Measurements from ENCODE around the gene EIF5AL1.

Gene EIF5AL1

GRCh38 chr10:79511891-79512583, at the start of gene EIF5AL1:
Gene EIF5AL1 (plus strand): TSS chr10:79512533. CDS start chr10:79512650, 117 bp downstream.
- peak; percentile 48 for DNase-seq

GRCh38 chr10:79463578-79464496, 48.5 kb upstream of the EIF5AL1 start:
- DNase-seq, result no peak

GRCh38 chr10:79465341-79465740, 47.0 kb upstream of the EIF5AL1 start:
- DNase-seq, result no peak

GRCh38 chr10:79468015-79468560, 44.2 kb upstream of the EIF5AL1 start:
- DNase-seq, result no peak

GRCh38 chr10:79468841-79469585, 43.3 kb upstream of the EIF5AL1 start:
- no peak for DNase-seq

GRCh38 chr10:79470096-79470495, 42.2 kb upstream of the EIF5AL1 start:
- no peak for DNase-seq

- no peak for DNase-seq
Observed at GRCh38 chr10:79471776-79472175, 40.6 kb upstream of the EIF5AL1 start.

- no peak for DNase-seq
Observed at GRCh38 chr10:79472449-79472848, 39.9 kb upstream of the EIF5AL1 start.

GRCh38 chr10:79472951-79473350, 39.4 kb upstream of the EIF5AL1 start:
- no peak for DNase-seq

- DNase-seq, result no peak
Observed at GRCh38 chr10:79473496-79474095, 38.7 kb upstream of the EIF5AL1 start.

- no peak for DNase-seq
Observed at GRCh38 chr10:79475119-79475653, 37.1 kb upstream of the EIF5AL1 start.

- DNase-seq, result no peak
Observed at GRCh38 chr10:79475877-79476276, 36.5 kb upstream of the EIF5AL1 start.

- DNase-seq, result no peak
Observed at GRCh38 chr10:79476645-79477044, 35.7 kb upstream of the EIF5AL1 start.

GRCh38 chr10:79477456-79477855, 34.9 kb upstream of the EIF5AL1 start:
- no peak for DNase-seq

GRCh38 chr10:79479283-79479909, 32.9 kb upstream of the EIF5AL1 start:
- DNase-seq, result no peak

GRCh38 chr10:79482304-79482703, 30.0 kb upstream of the EIF5AL1 start:
- peak; percentile 46 for DNase-seq

- DNase-seq, result no peak
Observed at GRCh38 chr10:79482741-79483140, 29.6 kb upstream of the EIF5AL1 start.

- no peak for DNase-seq
Observed at GRCh38 chr10:79483299-79483698, 29.0 kb upstream of the EIF5AL1 start.

- peak; percentile 94 for DNase-seq
Observed at GRCh38 chr10:79483948-79484347, 28.4 kb upstream of the EIF5AL1 start.

GRCh38 chr10:79484476-79484875, 27.9 kb upstream of the EIF5AL1 start:
- no peak for DNase-seq

- peak; percentile 72 for DNase-seq
Observed at GRCh38 chr10:79487296-79488194, 24.8 kb upstream of the EIF5AL1 start.

All from fibroblast of upper back skin (primary cell).